ENCODE results near the gene LOC128125822.
"Not testable (repeated sequence)": the region's sequence is repeated elsewhere in the genome, so short reads cannot be mapped to it uniquely, and the experiment has no call there.

LOC128125822 gene

DNA sequence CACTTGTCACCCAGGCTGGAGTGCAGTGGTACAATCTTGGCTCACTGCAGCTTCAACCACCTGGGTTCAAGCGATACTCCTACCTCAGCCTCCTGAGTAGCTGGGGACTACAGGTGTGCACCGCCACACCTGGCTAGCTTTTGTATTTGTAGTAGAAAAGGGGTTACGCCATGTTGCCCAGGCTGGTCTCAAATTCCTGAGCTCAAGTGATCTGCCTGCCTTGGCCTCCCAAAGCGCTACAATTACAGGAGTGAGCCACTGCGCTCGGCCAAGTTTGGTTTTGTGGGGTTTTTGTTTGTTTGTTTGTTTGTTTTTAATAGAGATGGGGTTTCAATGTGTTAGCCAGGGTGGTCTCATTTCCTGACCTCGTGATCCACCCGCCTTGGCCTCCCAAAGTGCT is 12.3 kb downstream of the LOC128125822 start:
- no peak overlapping the region for H3K4me3 ChIP-seq (ENCODE audit: low read depth, low read length)
- in situ Hi-C loops (cut with HindIII; ENCODE audit: low sequenced_read_pairs) = no loop called here
- TF ChIP-seq, protein P1, sequence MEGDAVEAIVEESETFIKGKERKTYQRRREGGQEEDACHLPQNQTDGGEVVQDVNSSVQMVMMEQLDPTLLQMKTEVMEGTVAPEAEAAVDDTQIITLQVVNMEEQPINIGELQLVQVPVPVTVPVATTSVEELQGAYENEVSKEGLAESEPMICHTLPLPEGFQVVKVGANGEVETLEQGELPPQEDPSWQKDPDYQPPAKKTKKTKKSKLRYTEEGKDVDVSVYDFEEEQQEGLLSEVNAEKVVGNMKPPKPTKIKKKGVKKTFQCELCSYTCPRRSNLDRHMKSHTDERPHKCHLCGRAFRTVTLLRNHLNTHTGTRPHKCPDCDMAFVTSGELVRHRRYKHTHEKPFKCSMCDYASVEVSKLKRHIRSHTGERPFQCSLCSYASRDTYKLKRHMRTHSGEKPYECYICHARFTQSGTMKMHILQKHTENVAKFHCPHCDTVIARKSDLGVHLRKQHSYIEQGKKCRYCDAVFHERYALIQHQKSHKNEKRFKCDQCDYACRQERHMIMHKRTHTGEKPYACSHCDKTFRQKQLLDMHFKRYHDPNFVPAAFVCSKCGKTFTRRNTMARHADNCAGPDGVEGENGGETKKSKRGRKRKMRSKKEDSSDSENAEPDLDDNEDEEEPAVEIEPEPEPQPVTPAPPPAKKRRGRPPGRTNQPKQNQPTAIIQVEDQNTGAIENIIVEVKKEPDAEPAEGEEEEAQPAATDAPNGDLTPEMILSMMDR (IDR thresholded peaks at IDR 0.05; ENCODE audit: low read depth, low read length, missing control alignments) = no peak

DNA sequence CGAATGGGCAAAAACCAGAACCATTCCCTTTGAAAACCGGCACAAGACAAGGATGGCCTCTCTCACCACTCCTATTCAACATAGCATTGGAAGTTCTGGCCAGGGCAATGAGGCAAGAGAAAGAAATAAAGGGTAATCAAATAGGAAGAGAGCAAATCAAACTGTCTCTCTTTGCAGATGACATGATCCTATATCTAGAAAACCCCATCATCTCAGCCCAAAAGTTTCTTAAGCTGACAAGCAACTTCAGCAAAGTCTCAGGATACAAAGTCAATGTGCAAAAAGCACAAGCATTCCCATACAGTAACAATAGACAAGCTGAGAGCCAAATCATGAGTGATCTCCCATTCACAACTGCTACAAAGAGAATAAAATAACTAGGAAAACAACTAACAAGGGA is 13.4 kb downstream of the LOC128125822 start:
- DNase-seq (ENCODE audit: low read depth); in situ Hi-C loops (cut with HindIII; ENCODE audit: low sequenced_read_pairs): not testable (repeated sequence)

More for the DNA sequence above, 12.3 kb downstream of the LOC128125822 start:
- no peak for DNase-seq (ENCODE audit: low read depth)

DNA sequence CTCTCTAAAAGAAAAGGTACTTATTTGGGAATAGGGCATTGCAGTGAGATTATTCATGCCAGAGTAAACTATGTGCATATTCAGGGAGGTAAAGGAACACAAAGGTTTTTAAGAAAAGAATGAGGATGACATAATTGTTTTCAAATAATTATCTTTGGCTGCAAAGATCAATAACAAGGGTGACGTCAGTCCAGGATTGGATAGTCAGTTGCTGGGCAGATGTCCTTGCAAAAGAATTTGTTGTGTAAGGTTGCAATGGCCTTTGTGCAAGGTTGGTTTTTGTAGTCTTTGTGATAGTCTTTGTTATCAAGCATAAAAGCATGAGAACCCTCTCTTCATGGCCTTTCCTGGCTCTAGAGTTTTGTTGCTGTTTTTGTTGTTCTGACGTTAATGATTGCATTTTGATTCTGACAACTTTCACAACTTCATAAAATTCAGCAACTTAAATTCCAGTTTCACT is 17.7 kb downstream of the LOC128125822 start:
- in situ Hi-C loops (cut with HindIII; ENCODE audit: low sequenced_read_pairs) = no loop called here
- no peak for DNase-seq (ENCODE audit: low read depth)
- H3K4me3 ChIP-seq (ENCODE audit: low read depth, low read length) = no peak overlapping the region
- TF ChIP-seq, protein P1 (IDR thresholded peaks at IDR 0.05; ENCODE audit: low read depth, low read length, missing control alignments) = no peak

More for the DNA sequence above, 13.4 kb downstream of the LOC128125822 start:
- H3K4me3 ChIP-seq (ENCODE audit: low read depth, low read length) = not testable (repeated sequence)

DNA sequence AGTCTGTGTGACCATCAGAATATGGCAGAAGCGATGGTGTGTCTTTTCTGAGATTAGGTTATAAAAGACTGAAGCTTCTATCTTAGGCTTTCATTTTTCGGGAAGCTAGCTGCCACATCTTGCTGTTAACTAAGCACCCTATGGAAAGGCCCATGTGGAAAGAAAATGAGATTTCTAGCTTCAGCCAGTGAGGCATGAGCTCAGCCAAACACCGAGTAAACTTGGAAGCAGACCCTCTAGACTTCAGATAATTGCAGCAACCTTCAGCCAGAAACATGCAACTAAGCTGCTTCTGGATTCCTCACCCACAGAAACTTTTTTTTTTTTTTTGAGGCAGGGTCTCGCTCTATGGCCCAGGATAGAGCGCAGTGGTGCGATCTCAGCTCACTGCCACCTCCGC is 20.6 kb downstream of the LOC128125822 start:
- DNase-seq (ENCODE audit: low read depth) = no peak
- no peak overlapping the region for H3K4me3 ChIP-seq (ENCODE audit: low read depth, low read length)
- in situ Hi-C loops (cut with HindIII; ENCODE audit: low sequenced_read_pairs) = no loop called here
- TF ChIP-seq, protein P1 (IDR thresholded peaks at IDR 0.05; ENCODE audit: low read depth, low read length, missing control alignments) = no peak

DNA sequence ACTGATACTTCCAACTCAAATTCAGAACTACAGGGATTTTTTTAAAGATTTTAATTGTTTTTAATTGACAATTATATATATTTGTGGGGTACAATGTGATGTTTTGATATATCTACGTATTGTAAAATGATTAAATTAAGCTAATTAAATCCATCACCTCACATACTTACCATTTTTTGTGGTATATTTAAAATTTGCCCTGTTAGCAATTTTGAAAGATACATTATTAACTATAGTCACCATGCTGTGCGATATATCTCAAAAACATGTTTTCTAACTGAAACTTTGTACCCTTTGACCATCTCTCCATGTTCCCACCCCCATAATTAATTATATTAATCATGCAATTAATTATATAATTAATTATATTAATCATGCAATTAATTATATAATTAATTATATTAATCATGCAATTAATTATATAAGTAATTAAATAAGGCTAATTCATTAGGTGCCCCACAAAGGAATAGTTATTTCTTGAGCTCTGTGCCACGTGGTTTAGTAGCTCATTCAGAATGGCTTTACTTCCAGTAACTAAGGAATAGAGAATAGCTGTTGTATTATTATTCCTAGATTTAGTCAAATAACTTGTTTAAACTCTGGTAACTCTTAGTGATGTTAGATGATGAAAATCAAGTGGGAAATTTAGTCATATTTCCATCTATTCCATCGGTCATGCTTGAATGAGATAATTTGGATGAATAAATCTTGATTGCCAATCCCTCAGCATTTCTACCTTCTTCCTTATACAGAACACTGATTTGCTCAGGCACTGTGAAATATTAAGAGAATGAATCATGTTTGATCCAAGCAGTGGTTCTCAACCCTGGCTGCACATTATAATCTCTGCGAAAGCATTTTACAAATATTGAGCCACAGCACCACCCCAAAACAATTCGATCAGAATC is 25.1 kb downstream of the LOC128125822 start:
- no peak for DNase-seq (ENCODE audit: low read depth)
- peak overlapping the region; percentile 59 for H3K4me3 ChIP-seq (ENCODE audit: low read depth, low read length)
- in situ Hi-C loops (cut with HindIII; ENCODE audit: low sequenced_read_pairs) = no loop called here
- TF ChIP-seq, protein P1 (IDR thresholded peaks at IDR 0.05; ENCODE audit: low read depth, low read length, missing control alignments) = no peak

DNA sequence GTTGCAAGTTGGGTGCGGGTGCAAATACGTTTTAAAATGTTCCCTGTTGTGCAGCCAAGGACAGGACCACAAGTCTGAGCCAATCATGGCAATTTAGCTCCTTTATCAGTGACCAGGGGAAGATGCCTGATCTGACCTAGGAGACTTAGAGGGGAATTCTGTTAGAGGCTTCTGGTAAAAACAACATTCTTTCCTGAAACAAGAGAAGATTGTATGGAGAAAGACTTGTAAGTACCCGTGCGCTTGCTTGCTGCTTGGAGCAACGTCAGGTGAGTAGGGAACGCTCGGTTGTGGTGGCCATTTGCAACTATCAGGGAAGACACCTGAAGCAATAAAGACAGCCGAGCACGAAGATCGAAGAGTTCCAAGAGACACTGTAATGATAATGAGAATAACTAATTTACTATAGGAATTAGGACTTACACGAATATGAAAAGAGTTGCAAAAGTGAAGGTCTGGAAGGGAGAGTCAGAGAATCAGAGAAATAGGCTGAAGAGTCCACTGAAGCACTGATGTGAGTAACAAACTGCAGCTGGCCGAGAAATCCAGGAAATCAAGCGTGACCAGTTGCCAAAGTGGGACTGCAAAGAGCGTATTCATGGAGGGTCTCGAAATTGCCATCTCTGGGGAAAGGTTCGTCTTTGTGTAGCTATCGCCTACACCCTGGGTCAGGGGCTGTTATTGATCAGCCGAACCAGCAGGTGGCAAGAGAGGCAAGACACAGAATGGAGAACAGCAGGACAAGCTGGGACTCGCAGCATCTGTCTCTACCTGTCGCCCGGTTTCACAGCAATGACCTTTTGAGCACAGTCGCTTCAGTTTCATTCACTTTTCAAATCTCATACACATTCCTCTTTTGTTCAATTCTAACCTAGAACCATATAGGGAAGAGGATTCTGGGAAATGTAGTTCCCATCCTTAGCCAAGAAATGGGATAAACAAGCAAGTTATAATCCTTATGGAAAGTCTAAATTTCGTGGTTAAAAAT is 26.1 kb downstream of the LOC128125822 start:
- in situ Hi-C loops (cut with HindIII; ENCODE audit: low sequenced_read_pairs) = no loop called here

More for the DNA sequence above, 26.1 kb downstream of the LOC128125822 start:
- peak overlapping the region; percentile 59 for H3K4me3 ChIP-seq (ENCODE audit: low read depth, low read length)
- DNase-seq (ENCODE audit: low read depth) = no peak
- TF ChIP-seq, protein P1 (IDR thresholded peaks at IDR 0.05; ENCODE audit: low read depth, low read length, missing control alignments) = peak; percentile 94

Measured in astrocyte of the cerebellum (primary cell).